DND-41 (cell line): ENCODE results near the gene ABHD4.

Source experiments
- ATAC-seq: fragments of 200-7000 bp; cut with Tn5 transposase; 3 replicates; pipeline ENCODE4 v1.9.1; 2021; ENCODE audit warnings: low read depth; ENCODE audit not compliant: insufficient read depth
- DNase-seq: peaks from one replicate; pipeline ENCODE4 v3.0.0-alpha.2; 2020
- H2AFZ ChIP-seq: 2 replicates; pipeline ENCODE4 v1.6.0; 2012; ENCODE audit warnings: low read depth, low read length
- H3K27ac ChIP-seq: 2 replicates; pipeline ENCODE4 v1.5.1; 2012; ENCODE audit warnings: low read length, inconsistent platforms
- H3K27me3 ChIP-seq: fragments of 200-600 bp; sonication (generic); 2 replicates; pipeline ENCODE4 v1.6.0; 2012; ENCODE audit warnings: low read length, mild to moderate bottlenecking, inconsistent platforms; ENCODE audit not compliant: insufficient read depth, poor library complexity
- H3K36me3 ChIP-seq: 2 replicates; pipeline ENCODE4 v1.5.1; 2012; ENCODE audit warnings: low read length, inconsistent platforms; ENCODE audit not compliant: insufficient read depth
- H3K4me1 ChIP-seq: 2 replicates; pipeline ENCODE4 v1.5.1; 2012; ENCODE audit warnings: mild to moderate bottlenecking, low read length; ENCODE audit not compliant: insufficient read depth
- H3K4me2 ChIP-seq: 2 replicates; pipeline ENCODE4 v1.6.0; 2012; ENCODE audit warnings: mild to moderate bottlenecking, moderate library complexity, low read length, inconsistent platforms; ENCODE audit not compliant: insufficient read depth
- H3K4me3 ChIP-seq, 2 experiments: fragments of 200-600 bp in 1 of 2; shearing (Covaris generic) in 1 of 2; 2 replicates each; pipeline ENCODE4 v1.5.1; 2012 to 2016; ENCODE audit warnings: inconsistent platforms in 2 of 2, low read length in 2 of 2, mild to moderate bottlenecking in 2 of 2, low read depth in 1 of 2, moderate library complexity in 1 of 2
- H3K79me2 ChIP-seq: 2 replicates; pipeline ENCODE4 v1.6.0; 2012; ENCODE audit warnings: low read length, inconsistent platforms; ENCODE audit not compliant: insufficient read depth
- H3K9ac ChIP-seq: 2 replicates; pipeline ENCODE4 v1.6.0; 2012; ENCODE audit warnings: low read depth, mild to moderate bottlenecking, inconsistent platforms, low read length, moderate library complexity
- H3K9me3 ChIP-seq: 2 replicates; pipeline ENCODE4 v1.5.1; 2012; ENCODE audit warnings: low read length, moderate library complexity, mild to moderate bottlenecking, inconsistent platforms; ENCODE audit not compliant: insufficient read depth, severe bottlenecking
- H4K20me1 ChIP-seq: 2 replicates; pipeline ENCODE4 v1.6.0; 2012; ENCODE audit warnings: low read length; ENCODE audit not compliant: insufficient read depth
- EZH2 ChIP-seq: IDR thresholded peaks from 3 replicates; pipeline ENCODE4 v1.6.1; 2012; ENCODE audit warnings: borderline replicate concordance, low read depth, mild to moderate bottlenecking, moderate library complexity, low read length, inconsistent platforms; ENCODE audit not compliant: severe bottlenecking
- TF ChIP-seq, protein P1 (sequence below): IDR thresholded peaks from 2 replicates; pipeline ENCODE4 v1.5.1; 2012; ENCODE audit warnings: borderline replicate concordance, low read length, moderate library complexity, mild to moderate bottlenecking; ENCODE audit not compliant: poor library complexity, severe bottlenecking; ENCODE audit errors: extremely low read depth

The ABHD4 gene

GRCh38 chr14:22601456-22601855, 3.4 kb downstream of the ABHD4 start:
- no peak for ATAC-seq
- Histone ChIP-seq H3K4me3 (no peak overlapping the region), H3K9ac (no peak overlapping the region)

DNA sequence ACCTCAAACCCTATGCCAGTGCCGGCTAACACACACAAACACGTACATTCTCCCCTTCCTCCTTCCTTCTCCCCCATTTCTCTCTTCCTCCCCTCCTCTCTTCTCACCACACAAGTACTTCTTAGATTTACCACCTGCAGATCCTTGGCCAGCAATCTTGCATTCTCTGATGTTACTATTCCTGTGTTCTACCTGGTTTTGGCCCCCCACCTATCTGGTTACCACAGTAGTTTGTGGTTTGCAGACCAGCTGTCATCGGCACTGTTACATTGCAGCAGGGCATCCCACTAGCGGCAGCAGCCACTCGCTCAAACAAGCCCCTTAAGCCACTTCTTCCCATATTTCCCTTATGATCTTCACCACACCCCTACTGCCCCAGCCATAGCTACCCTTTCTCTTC, 3.9 kb downstream of the ABHD4 start:
- H3K9ac ChIP-seq: no peak overlapping the region
- no peak overlapping the region for H3K4me3 ChIP-seq
- ATAC-seq: no peak
- no peaks in the 10 kb centered on the region for H3K36me3 ChIP-seq
- no peaks in the 10 kb centered on the region for H3K79me2 ChIP-seq
- H2AFZ ChIP-seq: no peak overlapping the region
- H3K27ac ChIP-seq: no peak overlapping the region
- no peak overlapping the region for H3K4me2 ChIP-seq
- no peaks in the 10 kb centered on the region for H3K9me3 ChIP-seq
- DNase-seq: no peak
- peaks cover 13% of the 10 kb centered on the region for H3K4me1 ChIP-seq
- H4K20me1 ChIP-seq: no peaks in the 10 kb centered on the region
- TF ChIP-seq, protein P1, sequence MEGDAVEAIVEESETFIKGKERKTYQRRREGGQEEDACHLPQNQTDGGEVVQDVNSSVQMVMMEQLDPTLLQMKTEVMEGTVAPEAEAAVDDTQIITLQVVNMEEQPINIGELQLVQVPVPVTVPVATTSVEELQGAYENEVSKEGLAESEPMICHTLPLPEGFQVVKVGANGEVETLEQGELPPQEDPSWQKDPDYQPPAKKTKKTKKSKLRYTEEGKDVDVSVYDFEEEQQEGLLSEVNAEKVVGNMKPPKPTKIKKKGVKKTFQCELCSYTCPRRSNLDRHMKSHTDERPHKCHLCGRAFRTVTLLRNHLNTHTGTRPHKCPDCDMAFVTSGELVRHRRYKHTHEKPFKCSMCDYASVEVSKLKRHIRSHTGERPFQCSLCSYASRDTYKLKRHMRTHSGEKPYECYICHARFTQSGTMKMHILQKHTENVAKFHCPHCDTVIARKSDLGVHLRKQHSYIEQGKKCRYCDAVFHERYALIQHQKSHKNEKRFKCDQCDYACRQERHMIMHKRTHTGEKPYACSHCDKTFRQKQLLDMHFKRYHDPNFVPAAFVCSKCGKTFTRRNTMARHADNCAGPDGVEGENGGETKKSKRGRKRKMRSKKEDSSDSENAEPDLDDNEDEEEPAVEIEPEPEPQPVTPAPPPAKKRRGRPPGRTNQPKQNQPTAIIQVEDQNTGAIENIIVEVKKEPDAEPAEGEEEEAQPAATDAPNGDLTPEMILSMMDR: no peak
- no peak for TF ChIP-seq EZH2
- H3K27me3 ChIP-seq: peaks cover 59% of the 10 kb centered on the region

More at GRCh38 chr14:22601456-22601855, 3.4 kb downstream of the ABHD4 start:
- Histone ChIP-seq H2AFZ (no peak overlapping the region), H3K27ac (no peak overlapping the region), H3K4me2 (no peak overlapping the region), H4K20me1 (no peaks in the 10 kb centered on the region), H3K36me3 (no peaks in the 10 kb centered on the region), H3K9me3 (no peaks in the 10 kb centered on the region), H3K27me3 (peaks cover 65% of the 10 kb centered on the region), H3K4me1 (peaks cover 13% of the 10 kb centered on the region), H3K79me2 (no peaks in the 10 kb centered on the region)
- no peak for DNase-seq
- no peak for TF ChIP-seq EZH2
- TF ChIP-seq, protein P1: no peak

GRCh38 chr14:22602862-22603261, 4.8 kb downstream of the ABHD4 start:
- no peaks in the 10 kb centered on the region for H3K36me3 ChIP-seq
- no peak overlapping the region for H3K4me3 ChIP-seq
- no peak overlapping the region for H3K4me2 ChIP-seq
- DNase-seq: no peak
- ATAC-seq: no peak
- H3K9me3 ChIP-seq: no peaks in the 10 kb centered on the region
- no peaks in the 10 kb centered on the region for H3K79me2 ChIP-seq
- no peak overlapping the region for H3K27ac ChIP-seq
- no peaks in the 10 kb centered on the region; the same call in 1 of the 2 replicates for H4K20me1 ChIP-seq
- no peak overlapping the region for H2AFZ ChIP-seq
- H3K4me1 ChIP-seq: peaks cover 11% of the 10 kb centered on the region
- TF ChIP-seq, protein P1: no peak
- no peak for TF ChIP-seq EZH2
- peaks cover 54% of the 10 kb centered on the region for H3K27me3 ChIP-seq
- no peak overlapping the region for H3K9ac ChIP-seq

DNA sequence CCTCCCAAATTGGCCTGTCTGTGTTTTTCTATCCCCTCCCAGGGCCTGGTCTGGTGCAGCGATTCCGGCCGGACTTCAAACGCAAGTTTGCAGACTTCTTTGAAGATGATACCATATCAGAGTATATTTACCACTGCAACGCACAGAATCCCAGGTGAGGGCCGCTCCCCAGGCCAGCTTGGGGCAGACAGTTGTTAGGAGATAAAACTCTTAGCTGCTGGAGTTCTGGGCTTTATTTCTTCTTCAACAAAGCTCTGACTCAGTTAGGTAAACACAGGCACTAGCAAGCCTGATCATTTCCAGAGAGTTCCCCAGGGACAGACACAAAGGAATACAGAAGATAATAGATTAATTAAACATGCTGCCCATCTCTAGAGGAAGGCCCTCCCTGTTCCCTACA, 8.3 kb downstream of the ABHD4 start:
- no peak overlapping the region for H3K4me3 ChIP-seq
- no peaks in the 10 kb centered on the region for H3K36me3 ChIP-seq
- ATAC-seq: no peak
- no peak for DNase-seq
- H3K4me1 ChIP-seq: no peaks in the 10 kb centered on the region
- no peak overlapping the region for H3K4me2 ChIP-seq
- TF ChIP-seq EZH2: no peak
- H3K79me2 ChIP-seq: no peaks in the 10 kb centered on the region
- H4K20me1 ChIP-seq: no peaks in the 10 kb centered on the region; the same call in 1 of the 2 replicates
- H3K9ac ChIP-seq: no peak overlapping the region
- H2AFZ ChIP-seq: no peak overlapping the region
- peaks cover 24% of the 10 kb centered on the region for H3K27me3 ChIP-seq
- no peaks in the 10 kb centered on the region for H3K9me3 ChIP-seq
- H3K27ac ChIP-seq: no peak overlapping the region
